A673 (cell line): ENCODE results near the gene KIAA0232.

Experiments
- EZH2 ChIP-seq: fragments of 200-600 bp; sonication (generic); IDR thresholded peaks from 2 replicates; pipeline ENCODE4 v1.6.1; 2017; ENCODE audit warnings: borderline replicate concordance, low read depth, mild to moderate bottlenecking, mixed read lengths, antibody characterized with exemption, low read length; ENCODE audit not compliant: poor library complexity, severe bottlenecking
- TF ChIP-seq, protein P1 (sequence below): fragments of 300-800, 200-600 bp; sonication (generic); conservative IDR thresholded peaks from 2 replicates; pipeline ENCODE4 v1.5.1; 2017; ENCODE audit warnings: low read depth, mild to moderate bottlenecking, antibody characterized with exemption, low read length, moderate library complexity, mixed read lengths

DNA sequence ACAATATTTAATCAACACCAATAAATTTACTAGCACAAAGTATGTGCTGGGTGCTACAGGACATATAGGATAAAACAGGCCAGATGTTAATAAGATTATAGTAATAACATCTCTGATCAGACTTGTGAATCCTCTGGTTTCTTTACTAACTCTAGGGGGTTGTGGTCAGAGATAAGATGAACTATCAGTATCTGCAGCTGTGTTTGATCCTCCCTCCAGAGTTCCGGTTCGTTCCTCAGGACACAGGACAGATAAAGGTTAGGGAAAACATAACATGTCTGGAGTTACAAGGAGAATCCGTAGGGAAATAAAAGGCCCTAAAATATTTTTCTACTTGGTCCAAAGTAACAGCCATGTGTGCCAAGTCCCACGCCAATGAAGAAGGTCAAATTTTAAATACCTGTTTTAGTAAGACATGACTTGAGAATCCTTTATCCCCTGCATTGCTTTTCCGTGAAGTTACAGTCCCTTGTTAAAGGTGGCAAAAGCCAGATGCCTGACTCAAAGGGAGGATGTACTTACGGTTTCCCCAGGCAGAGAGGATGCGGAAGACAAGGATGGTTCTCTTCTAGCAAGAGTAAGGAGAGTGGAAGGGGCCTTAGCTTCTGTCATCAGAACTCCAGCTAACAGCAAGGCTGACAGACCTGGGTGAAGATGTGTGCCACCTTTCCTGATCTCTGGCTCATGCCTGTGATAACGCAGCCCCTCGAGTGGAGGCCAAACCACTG is 44.4 kb downstream of the KIAA0232 start:
- TF ChIP-seq, protein P1, sequence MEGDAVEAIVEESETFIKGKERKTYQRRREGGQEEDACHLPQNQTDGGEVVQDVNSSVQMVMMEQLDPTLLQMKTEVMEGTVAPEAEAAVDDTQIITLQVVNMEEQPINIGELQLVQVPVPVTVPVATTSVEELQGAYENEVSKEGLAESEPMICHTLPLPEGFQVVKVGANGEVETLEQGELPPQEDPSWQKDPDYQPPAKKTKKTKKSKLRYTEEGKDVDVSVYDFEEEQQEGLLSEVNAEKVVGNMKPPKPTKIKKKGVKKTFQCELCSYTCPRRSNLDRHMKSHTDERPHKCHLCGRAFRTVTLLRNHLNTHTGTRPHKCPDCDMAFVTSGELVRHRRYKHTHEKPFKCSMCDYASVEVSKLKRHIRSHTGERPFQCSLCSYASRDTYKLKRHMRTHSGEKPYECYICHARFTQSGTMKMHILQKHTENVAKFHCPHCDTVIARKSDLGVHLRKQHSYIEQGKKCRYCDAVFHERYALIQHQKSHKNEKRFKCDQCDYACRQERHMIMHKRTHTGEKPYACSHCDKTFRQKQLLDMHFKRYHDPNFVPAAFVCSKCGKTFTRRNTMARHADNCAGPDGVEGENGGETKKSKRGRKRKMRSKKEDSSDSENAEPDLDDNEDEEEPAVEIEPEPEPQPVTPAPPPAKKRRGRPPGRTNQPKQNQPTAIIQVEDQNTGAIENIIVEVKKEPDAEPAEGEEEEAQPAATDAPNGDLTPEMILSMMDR = no peak
- no peak for TF ChIP-seq EZH2
